Liver (tissue), 9 donors: ENCODE measurements around the gene RRM2. TPM values are rescaled to one million over a fixed set of nuclear protein-coding genes. Genes with fewer than 3 reads are reported as not detected.

Experiments used
- DNase-seq: peaks from one replicate; pipeline ENCODE4 v3.0.0-alpha.2; 2017; ENCODE audit warnings: low spot score
- H3K27ac ChIP-seq, 2 donors: one replicate each; pipeline ENCODE4 v1.7.0; 2013; ENCODE audit warnings: inconsistent platforms in 2 of 2, low read length in 2 of 2, control low read depth in 1 of 2, low read depth in 1 of 2, mild to moderate bottlenecking in 1 of 2
- H3K27me3 ChIP-seq, 4 donors: one replicate each; pipeline versions ENCODE4 v1.6.1 to v1.7.0; 2013; ENCODE audit warnings: low read length in 3 of 4, inconsistent platforms in 1 of 4, mild to moderate bottlenecking in 1 of 4, moderate library complexity in 1 of 4; ENCODE audit not compliant: control insufficient read depth in 4 of 4, insufficient read depth in 4 of 4
- H3K36me3 ChIP-seq, 4 donors: one replicate each; pipeline versions ENCODE4 v1.6.1 to v1.7.0; 2013; ENCODE audit warnings: low read length in 3 of 4, mild to moderate bottlenecking in 3 of 4, low read depth in 1 of 4, moderate library complexity in 1 of 4; ENCODE audit not compliant: control insufficient read depth in 4 of 4, insufficient read depth in 3 of 4
- H3K4me1 ChIP-seq, 4 donors: one replicate each; pipeline versions ENCODE4 v1.6.1 to v1.7.0; 2013; ENCODE audit warnings: low read length in 3 of 4, mild to moderate bottlenecking in 3 of 4, moderate library complexity in 1 of 4; ENCODE audit not compliant: control insufficient read depth in 4 of 4, insufficient read depth in 4 of 4
- H3K4me3 ChIP-seq, 3 donors: one replicate each; pipeline versions ENCODE4 v1.6.1 to v1.7.0; 2013; ENCODE audit warnings: low read length in 3 of 3, control low read depth in 1 of 3, low read depth in 1 of 3, mild to moderate bottlenecking in 1 of 3
- H3K9ac ChIP-seq, 2 donors: one replicate each; pipeline ENCODE4 v1.7.0; 2013; ENCODE audit warnings: low read length in 2 of 2, mild to moderate bottlenecking in 2 of 2, moderate library complexity in 2 of 2, control low read depth in 1 of 2, low read depth in 1 of 2
- H3K9me3 ChIP-seq, 4 donors: one replicate each; pipeline versions ENCODE4 v1.6.1 to v1.7.0; 2013; ENCODE audit warnings: low read length in 3 of 4; ENCODE audit not compliant: control insufficient read depth in 4 of 4
- ATF3 ChIP-seq: IDR thresholded peaks from 2 replicates; pipeline ENCODE4 v1.6.1; 2016; ENCODE audit warnings: antibody characterized with exemption
- CTCF ChIP-seq: fragments of 150-350 bp; IDR thresholded peaks from 2 replicates; pipeline ENCODE4 v1.5.1; 2017; ENCODE audit warnings: improper control_type of control experiment, low read depth, low read length; ENCODE audit not compliant: missing input control
- EGR1 ChIP-seq, 2 donors: IDR thresholded peaks; 2 replicates each; pipeline ENCODE4 v1.6.1; 2016 to 2018; ENCODE audit warnings: antibody characterized with exemption in 2 of 2, low read depth in 2 of 2
- FOXA1 ChIP-seq: IDR thresholded peaks from 2 replicates; pipeline ENCODE4 v1.6.1; 2016; ENCODE audit warnings: antibody characterized with exemption
- GABPA ChIP-seq, 2 donors: IDR thresholded peaks in 1 of 2; conservative IDR thresholded peaks in 1 of 2; 2 replicates each; pipeline ENCODE4 v1.6.1; 2016; ENCODE audit warnings: antibody characterized with exemption in 2 of 2, mild to moderate bottlenecking in 1 of 2, moderate library complexity in 1 of 2
- HNF4G ChIP-seq: IDR thresholded peaks from 2 replicates; pipeline ENCODE4 v1.6.1; 2016; ENCODE audit warnings: antibody characterized with exemption
- MAX ChIP-seq: IDR thresholded peaks from 2 replicates; pipeline ENCODE4 v1.6.1; 2016; ENCODE audit warnings: antibody characterized with exemption
- NR2F2 ChIP-seq: IDR thresholded peaks from 2 replicates; pipeline ENCODE4 v1.6.1; 2016; ENCODE audit warnings: antibody characterized with exemption
- RAD21 ChIP-seq, 2 donors: IDR thresholded peaks; 2 replicates each; pipeline ENCODE4 v1.6.1; 2016; ENCODE audit warnings: antibody characterized with exemption in 2 of 2, mild to moderate bottlenecking in 2 of 2
- REST ChIP-seq: IDR thresholded peaks from 2 replicates; pipeline ENCODE4 v1.6.1; 2016; ENCODE audit warnings: antibody characterized with exemption, mild to moderate bottlenecking
- RXRA ChIP-seq, 2 donors: IDR thresholded peaks; 2 replicates each; pipeline ENCODE4 v1.6.1; 2017 to 2018; ENCODE audit warnings: antibody characterized with exemption in 2 of 2, mild to moderate bottlenecking in 1 of 2
- SP1 ChIP-seq: IDR thresholded peaks from 2 replicates; pipeline ENCODE4 v1.6.1; 2018; ENCODE audit warnings: antibody characterized with exemption, mild to moderate bottlenecking
- YY1 ChIP-seq: IDR thresholded peaks from 2 replicates; pipeline ENCODE4 v1.6.1; 2016; ENCODE audit warnings: antibody characterized with exemption, mild to moderate bottlenecking
- WGBS: extraction: QIAGEN DNeasy Blood & Tissue Kit; methylation state at CpG from one replicate; pipeline ENCODE4 v1.1.7; 2013; 5-methylcytosine and 5-hydroxymethylcytosine counted together
- polyA plus RNA-seq, 2 donors: library from polyadenylated mRNA; stranded (reverse) in 1 of 2; unstranded in 1 of 2; fragments of 200-250 nt in 1 of 2; fragments of >200 nt in 1 of 2; fragmentation: Nextera tagmentation in 1 of 2; extraction: Ambion mirVana in 1 of 2; gene quantifications; one replicate each; pipeline versions ENCODE4 v1.2.1 to v1.2.3, GENCODE V29; 2013 to 2015
- total RNA-seq, 2 donors: library from RNA; depleted of rRNA; stranded (reverse); fragments of >200 nt; gene quantifications; one replicate each; pipeline ENCODE4 v1.2.3, GENCODE V29; 2014
- donor health status: healthy.
- donor health status: healthy.
- donor health status: healthy.
- donor health status: healthy.
- donor health status: healthy.

The RRM2 gene
- total and polyA plus RNA-seq, 4 donors: 3.9 to 124 (median 18.5) TPM

- H3K9ac ChIP-seq: no peak overlapping the region
- WGBS: 91% methylated on average over 18 of the region's 18 CpGs
Measured at GRCh38 chr2:10163498-10164486, 41.3 kb downstream of the RRM2 start.

GRCh38 chr2:10164601-10165000 lies 42.1 kb downstream of the RRM2 start:
- Histone ChIP-seq H3K36me3 (no peaks in the 10 kb centered on the region), H3K4me3 (no peak overlapping the region), H3K27me3 (no peaks in the 10 kb centered on the region), H3K27ac (no peak overlapping the region), H3K9ac (no peak overlapping the region), H3K4me1 (no peaks in the 10 kb centered on the region), H3K9me3 (no peaks in the 10 kb centered on the region)
- TF ChIP-seq NR2F2: no peak
- no peak for TF ChIP-seq FOXA1
- no peak for TF ChIP-seq REST
- TF ChIP-seq CTCF: no peak
- no peak for TF ChIP-seq RAD21 (IDR thresholded peaks at IDR 0.05)
- no peak for TF ChIP-seq RXRA (IDR thresholded peaks at IDR 0.05)
- no peak for TF ChIP-seq HNF4G
- no peak for TF ChIP-seq ATF3
- no peak for TF ChIP-seq MAX
- TF ChIP-seq EGR1 (IDR thresholded peaks at IDR 0.05; ENCODE audit: low read depth in 2 of 2): no peak
- no peak for TF ChIP-seq YY1
- 97% methylated on average over 8 of the region's 8 CpGs for WGBS
- peak; percentile 52 for DNase-seq

More at GRCh38 chr2:10163498-10164486, 41.3 kb downstream of the RRM2 start:
- Histone ChIP-seq H3K27me3 (no peaks in the 10 kb centered on the region), H3K9me3 (no peaks in the 10 kb centered on the region), H3K4me3 (no peak overlapping the region), H3K27ac (no peak overlapping the region), H3K36me3 (no peaks in the 10 kb centered on the region), H3K4me1 (no peaks in the 10 kb centered on the region)
- TF ChIP-seq SP1 (no peak), CTCF (no peak), GABPA (IDR thresholded peaks at IDR 0.05 in 1 of 2, conservative IDR thresholded peaks at IDR 0.05 in 1 of 2) (no peak), ATF3 (no peak), FOXA1 (no peak)
- DNase-seq: no peak
